HG03196 (cell line): ENCODE results near the gene FLNB.
"Not testable (repeated sequence)": the region's sequence is repeated elsewhere in the genome, so short reads cannot be mapped to it uniquely, and the experiment has no call there.

ENCODE experiments used
- ATAC-seq: cut with Tn5 transposase; IDR thresholded peaks from one replicate; pipeline ENCODE4 v1.9.1; 2021; ENCODE audit not compliant: unreplicated experiment

Gene FLNB

DNA sequence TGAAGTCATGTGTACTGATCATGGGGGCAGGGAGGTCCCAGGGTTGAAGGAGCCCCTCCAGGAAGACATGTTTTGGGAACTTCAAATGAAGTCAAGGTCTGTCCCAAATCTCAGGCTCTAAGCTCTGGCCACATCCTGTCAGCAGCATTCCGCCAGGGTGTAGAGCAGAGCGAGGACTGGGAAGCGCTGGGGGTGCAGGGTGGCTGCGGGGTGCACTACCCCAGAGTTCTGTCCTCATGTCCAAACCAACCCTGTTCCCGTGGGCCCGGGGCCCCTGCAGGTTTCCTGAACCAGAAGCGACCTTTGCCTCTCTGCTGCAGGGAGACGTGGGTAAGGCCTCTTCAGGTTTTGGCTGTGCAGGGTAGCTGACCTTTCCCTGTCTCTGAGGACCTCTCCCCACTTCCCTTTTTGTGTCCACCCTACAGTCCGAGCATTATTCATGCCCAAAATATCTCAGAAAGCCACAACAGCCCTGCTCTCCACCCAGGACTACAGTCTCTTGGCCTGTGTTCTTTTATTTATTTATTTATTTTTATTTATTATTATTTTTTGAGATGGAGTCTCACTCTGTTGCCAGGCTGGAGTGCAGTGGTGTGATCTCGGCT is 26.6 kb upstream of the FLNB start:
- ATAC-seq, result no peak

DNA sequence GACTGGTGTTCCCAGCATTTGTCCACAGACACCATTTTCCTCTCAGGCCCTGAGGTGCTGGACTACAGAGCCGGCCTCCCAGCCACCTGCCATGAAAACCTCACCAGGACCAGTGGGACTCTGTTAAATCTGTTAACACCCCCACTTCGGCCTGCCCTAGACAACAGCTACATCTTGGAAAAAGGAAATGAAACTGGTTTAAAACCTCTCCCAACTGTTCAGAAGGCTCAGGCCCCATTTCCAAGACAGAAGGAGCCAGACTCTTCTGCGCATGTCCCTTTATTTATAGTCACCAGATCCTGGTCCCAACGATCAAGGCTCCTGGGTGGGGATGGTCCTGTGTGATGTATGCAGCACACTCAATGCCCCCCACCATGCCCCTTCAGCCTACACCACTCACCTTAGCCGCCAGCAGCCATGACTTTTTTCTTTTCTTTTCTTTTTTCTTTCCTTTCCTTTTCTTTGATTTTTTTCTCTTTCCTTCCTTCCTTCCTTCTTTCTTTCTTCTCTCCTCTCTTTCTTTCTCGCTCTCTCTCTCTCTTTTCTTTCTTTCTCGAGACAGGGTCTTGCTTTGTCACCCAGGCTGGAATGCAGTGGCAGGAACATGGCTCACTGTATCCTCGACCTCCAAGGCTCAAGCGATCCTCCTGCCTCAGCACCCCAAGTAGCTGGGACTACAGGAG is 25.5 kb upstream of the FLNB start:
- ATAC-seq, result no peak

DNA sequence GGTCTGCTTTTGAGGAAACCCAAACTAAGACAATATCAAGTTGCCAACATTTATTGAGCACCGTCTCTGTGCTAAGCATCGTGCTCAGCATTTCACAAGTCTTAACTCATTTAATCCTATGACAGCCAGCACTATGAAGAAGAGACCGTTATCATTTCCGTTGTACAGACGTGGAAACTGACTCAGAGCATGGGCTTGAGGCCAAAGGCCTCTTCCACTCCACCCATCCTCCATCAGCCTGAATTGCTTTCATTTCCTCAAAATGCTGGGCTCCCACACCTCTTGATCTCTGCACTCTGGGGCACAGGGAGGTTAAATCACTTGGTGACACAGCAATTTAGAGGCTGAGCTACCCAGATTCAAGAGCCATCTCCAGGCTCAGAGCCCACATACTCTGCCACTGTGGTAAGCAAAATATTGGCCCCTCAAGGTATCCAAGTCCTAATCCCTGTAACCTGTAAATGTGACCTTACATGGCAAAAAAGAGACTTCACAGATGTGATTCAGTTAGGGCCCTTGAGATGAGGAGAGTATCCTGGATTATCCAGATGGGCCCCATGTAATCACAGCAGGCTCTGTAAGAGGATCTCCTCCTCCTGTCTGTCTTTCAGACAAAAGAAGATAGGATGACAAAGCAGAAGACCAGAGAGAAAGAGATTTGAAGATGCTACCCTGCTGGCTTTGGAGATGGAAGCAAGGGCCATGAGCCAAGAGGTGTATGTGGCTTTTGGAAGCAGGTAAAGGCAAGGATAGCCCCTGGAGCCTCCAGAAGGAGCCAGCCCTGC is 24.3 kb upstream of the FLNB start:
- peak; percentile 96 for ATAC-seq

DNA sequence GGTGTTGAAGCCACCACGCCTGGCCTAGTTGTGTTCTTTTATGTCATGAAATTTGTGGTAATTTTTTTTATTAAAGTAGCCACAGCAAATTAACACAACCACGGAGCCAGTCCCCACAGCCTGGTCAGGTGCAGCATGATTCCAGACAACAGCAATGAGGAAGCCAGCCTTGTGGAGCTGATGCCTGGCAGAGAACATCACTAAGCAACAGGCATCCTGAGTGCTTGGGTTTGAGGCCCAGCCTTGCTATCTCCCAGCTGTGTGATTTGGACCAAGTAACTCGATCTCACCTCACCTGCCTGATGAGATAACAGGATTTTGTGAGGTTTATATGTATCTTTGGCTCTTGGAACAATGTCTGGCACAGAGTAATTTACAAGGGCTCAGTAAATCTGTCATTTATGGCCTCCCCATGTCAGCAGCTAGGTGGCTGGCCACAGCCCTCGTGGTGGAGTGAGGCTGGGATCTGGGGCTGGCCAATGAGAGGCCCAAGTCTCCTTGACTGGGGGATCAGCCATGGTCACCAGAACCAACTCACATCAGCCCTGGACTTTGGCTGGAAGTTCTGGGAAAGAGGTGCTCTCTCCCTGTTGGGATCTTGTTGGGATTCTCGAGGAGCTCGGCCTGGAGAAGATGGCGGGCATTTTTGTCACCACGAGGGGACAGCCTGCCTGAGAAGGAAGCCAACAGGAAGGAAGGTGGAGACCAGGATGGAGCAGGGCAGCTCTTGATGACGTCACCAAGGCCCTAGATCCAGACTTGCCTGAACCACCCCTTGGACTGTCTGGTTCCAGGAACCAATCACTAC is 22.8 kb upstream of the FLNB start:
- no peak for ATAC-seq

DNA sequence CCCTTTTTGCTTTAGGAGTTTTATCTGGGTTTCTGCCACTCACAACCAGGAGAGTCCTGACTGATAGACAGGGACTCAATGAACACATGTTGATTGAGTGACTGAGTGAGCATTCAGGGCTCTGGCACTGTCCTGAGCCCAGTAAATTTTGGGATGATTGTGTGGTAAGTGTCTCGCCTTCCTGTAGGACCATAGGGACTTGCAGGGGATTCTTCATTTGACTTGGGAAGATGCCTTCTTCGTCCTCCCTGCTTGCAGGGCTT is 22.3 kb upstream of the FLNB start:
- ATAC-seq, result no peak

DNA sequence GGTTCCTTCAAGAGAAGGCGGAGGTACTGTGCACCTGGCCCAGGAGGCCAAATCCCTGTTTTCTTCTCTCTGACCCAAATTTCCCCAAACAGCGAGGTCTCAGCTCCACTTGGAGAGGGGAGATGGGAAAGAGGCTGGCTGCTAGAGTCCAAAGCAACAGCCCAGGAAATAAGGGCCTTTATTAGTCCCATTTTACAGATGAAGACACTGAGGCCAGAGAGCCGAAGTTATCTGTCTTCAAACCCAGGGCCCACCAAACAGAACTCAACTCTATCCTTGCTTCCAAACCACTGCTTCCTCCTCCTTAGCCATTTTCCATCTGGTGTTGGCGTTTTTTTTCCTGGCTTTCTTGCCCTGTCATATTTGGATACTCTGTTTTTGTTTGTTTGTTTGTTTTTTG is 22.0 kb upstream of the FLNB start:
- ATAC-seq, result no peak

DNA sequence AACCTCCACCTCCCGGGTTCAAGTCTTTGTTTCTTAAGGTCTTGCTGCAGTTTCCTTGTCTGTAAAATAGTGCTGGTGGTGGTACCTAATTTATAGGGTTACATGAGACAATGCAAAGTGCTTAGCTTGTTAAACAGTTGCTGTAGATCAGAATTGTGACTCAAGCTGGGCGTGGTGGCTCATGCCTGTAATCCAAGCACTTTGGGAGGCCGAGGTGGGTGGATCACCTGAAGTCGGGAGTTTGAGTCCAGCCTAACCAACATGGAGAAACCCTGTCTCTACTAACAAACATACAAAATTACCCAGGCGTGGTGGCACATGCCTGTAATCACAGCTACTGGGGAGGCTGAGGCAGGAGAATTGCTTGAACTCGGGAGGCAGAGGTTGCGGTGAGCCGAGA is 19.0 kb upstream of the FLNB start:
- ATAC-seq, result not testable (repeated sequence)

DNA sequence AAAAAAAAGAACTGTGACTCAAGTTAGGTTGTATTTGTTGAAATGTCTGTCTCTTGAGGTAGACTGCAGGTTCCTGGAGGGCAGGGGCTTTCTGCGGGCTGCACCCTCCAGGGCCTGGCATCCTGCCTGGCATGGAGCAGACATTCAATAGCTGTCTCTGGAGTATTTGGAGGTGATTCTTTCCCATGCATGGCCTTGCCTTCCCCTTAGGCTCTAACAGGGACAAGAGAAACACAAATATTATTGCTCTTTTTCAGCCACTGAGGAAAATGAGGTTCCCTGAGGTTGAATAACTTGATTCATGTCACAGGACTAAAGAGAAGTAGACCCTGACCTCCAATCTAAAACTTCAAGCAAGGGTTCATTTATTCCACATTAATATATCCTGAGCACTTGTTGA is 18.6 kb upstream of the FLNB start:
- ATAC-seq, result no peak

DNA sequence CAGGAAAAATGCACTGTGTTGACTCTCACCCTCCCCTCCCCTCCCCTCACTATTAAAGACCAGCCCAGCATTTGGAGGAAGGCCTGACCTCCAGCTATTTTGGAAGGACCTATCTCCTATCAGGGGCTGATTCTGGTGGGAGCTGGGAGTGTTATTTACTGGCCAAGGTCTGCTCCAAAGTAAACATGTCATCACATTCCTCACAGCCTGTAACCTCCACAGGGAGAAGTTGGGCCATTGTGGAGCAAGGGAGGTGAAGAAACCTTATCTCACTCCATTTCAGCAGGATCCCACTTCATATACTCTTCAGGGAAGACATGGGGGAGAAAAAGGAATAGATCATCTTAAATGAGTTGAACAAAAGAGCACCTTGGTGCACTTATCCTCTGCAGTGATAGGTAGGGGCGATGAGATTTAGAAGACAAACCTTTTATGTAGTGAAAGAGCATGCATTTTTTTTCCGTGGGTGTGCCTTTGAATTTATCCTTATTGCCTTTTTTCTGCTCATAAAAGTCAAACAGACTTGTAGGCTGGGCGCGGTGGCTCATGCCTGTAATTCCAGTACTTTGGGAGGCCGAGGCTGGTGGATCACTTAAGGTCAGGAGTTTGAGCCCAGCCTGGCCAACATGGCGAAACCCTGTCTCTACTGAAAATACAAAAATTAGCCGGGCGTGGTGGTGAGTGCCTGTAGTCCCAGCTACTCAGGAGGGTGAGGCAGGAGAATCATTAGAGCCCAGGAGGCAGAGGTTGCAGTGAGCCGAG is 15.6 kb upstream of the FLNB start:
- no peak for ATAC-seq

DNA sequence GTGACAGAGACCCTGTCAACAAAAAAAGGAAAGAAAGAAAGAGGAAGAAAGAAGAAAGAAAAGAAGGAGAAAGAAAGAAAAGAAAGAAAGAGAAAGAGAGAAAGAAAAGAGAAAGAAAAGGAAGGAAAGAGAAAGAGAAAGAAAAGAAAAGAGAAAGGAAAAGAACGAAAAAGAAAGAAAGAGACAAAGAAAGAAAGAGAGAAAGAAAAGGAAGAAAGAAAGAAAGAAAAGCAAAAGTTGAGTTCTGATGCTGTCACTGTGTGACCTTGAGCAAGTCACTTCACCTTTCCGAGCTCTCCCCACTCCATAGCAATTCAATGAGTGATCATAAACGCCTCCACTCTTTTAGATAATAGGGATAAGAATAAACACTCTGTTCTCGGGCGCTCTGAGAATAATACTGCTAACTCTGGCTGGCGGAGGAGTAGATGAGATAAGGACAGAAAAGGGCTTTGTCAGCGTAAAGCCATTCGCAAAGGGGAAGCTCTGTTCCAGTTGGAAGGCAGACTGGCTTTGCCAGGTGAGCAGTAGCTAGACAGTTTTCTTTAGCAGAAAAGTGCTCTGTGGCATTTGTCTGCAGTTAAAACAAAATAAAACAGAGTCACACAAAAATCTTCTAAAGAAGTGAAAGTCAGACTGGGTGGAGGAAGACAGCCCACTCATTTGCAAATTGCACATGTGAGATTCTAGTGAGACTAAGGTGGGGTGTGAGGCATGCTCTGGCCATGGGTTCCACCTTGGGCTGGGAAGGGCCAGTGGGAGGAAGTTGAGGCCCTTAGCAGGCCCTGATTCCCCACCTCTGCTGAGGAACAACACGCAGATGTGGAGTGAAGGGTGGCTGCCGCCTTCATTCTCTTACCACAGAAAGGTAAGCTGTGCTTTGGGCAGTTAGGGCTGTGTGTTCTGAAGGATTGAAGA is 9.6 kb upstream of the FLNB start:
- ATAC-seq, result no peak

DNA sequence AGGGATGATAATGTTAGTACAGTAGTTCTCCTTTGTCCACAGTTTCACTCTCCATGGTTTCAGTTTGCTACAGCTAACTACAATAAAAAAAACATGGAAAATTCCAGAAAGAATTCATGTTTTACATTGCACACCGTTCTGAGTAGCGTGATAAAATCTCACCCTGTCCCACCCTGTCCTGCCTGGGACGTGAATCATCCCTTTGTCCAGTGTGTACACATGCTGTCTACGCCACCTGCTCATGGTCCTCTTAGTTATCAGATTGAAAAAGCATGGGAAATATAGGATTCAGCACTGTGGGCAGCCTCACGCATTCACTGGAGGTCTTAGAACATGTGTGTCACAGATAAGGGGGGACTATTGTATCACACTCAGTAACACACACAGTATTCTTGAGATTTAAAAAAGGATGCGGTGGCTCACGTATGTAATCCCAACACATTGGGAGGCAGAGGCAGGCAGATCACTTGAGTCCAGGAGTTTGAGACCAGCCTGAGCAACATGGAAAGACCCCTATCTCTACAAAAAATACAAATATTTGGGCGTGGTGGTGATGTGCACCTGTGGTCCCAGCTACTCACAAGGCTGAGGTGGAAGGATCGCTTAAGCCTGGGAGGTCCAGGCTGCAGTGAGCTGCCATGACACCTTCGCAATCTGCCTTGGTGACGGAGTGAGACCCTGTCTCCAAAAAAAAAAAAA is 8.7 kb upstream of the FLNB start:
- ATAC-seq, result no peak

DNA sequence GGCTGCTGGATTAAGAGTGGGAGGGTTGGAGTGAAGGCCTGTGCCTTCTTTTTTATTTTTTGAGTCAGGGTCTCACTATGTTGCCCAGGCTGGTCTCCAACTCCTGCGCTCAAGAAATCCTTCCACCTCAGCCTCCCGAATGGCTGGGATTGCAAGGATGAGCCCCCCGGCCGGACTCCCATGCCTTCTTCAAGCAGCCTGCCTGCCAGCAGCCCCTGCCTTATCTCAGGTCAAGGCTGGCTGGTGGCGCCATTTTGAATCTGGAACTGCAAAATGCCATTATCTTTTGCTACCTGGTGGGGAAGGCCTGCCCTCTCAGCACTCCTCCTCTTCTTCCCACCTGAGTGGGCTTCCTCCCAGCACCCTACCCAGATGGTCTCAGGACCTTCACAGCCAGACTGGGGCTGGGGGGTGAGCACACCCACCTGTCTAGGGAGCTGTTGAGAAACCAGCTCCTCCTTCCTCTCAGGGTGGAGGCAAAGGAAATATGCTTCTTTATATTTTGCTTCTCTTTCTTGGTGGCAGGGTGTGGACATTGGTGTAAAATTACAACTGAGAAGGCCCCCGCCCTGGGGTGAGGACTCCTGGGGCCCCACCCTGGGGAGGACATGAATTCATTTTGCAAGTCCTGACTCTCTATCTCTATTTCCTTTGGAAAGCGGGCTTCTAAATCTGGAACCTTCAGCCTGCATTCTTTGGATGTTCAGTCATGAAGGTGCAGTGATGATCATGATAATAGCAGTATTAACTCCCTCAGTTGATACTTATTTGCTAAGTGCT is 7.7 kb upstream of the FLNB start:
- ATAC-seq, result no peak

DNA sequence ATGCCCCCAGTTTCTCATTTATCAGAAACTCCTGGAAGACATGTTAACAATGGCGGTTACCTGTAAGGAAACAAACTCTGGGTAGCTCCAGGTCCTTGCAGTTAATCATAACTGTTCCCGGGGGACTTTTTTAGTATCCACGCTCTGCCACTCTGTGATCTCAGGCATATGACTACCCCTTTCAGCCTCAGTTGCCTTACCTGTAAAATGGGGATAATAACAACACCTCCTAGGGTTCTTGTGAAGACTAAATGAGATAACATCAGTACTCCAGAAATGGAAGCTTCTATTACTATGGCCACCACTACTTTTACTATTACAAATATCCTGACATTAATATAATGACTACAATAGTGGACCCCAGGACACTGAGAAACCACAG is 7.1 kb upstream of the FLNB start:
- ATAC-seq, result no peak

DNA sequence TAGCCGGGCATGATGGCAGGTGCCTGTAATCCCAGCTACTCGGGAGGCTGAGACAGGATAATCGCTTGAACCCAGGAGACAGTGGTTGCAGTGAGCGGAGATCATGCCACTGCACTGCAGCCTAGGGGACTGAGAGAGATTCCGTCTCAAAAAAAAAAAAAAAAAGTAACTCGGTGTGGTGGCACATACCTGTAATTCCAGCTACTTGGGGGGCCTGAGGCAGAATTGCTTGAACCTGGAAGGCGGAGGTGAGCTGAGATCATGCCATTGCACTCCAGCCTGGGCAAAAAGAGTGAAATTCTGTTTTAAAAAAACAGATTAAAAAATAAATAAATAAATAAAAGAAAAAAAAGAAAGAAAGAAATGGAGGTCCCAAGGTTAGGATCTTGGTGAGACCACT is 6.2 kb upstream of the FLNB start:
- no peak for ATAC-seq

DNA sequence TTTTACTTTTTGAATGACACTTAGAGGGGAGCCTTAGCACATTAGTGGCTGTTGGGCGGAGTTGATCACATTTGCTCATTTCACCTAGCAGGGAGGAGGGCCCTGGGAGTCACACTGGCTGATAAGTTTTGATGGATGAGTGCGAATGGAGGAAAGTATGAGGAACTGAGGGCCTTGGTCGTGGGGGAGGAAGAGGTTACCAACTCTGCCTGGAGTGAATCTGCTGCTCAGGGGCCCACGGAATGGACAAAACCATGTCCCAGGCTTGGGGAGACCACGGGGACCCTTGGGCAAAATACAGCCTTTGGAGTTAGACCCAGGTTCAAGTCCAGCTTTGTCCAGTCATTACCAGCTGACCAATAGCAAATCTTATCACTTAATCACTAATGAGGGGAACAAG is 5.1 kb upstream of the FLNB start:
- ATAC-seq, result no peak

DNA sequence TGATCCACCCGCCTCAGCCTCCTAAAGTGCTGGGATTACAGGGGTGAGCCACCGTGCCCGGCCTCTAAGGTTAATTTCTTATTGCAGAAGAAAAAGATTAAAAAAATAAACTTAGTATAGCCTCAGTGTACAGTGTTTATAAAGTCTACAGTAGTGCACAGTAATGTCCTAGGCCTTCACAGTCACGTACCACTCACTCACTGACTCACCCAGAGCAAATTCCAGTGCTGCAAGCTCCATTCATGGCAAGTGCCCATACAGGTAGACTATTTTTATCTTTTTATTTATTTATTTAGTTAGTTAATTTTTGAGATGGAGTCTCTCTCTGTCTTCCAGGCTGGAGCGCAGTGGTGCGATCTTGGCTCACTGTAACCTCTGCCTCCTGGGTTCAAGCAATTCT is 3.2 kb upstream of the FLNB start:
- no peak for ATAC-seq

DNA sequence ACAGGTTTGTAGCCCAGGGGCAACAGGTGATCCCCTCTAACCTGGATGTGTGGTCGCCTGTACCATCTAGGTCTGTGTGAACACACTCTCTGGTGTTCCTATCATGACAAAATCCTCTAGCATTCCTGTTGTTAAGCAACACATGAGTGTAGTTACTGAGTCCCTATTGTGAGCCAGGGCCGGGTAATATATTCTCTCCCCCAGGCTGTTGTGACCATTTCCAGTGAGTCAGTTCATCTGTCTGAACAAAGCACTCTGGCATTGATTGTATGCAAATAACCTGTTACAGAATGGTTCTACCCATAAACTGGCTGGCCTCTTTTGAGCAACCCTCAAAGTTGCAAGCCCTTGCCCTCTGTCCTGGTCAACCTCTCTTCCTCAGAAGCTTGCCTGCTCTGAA is 2.6 kb upstream of the FLNB start:
- ATAC-seq, result no peak

DNA sequence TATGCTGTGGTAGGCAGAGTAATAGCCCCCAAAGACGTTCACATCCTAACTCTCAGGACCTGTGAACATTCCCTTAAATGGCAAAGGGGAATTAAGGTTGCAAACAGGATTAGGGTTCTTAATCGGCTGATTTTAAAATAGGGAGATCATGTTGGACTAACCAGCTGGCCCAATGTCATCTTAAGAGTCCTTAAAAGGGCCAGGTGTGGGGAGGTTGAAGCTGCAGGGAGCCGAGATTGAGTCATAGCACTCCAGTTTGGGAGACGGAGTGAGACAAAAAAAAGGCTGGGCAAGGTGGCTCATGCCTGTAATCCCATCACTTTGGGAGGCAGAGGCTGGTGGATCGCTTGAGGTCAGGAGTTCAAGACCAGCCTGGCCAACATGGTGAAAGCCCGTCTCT is 1.6 kb upstream of the FLNB start:
- no peak for ATAC-seq
